ENCODE measurements around the gene DAB2IP. TPM values are rescaled to one million over a fixed set of nuclear protein-coding genes. Genes with fewer than 3 reads are reported as not detected.
A peak's percentile ranks its signal among the peaks of the same experiment; 100 is the strongest.

DAB2IP gene
- total and polyA plus RNA-seq, 2 experiments from 2014 or later: 8.9 to 42.8 TPM

DNA sequence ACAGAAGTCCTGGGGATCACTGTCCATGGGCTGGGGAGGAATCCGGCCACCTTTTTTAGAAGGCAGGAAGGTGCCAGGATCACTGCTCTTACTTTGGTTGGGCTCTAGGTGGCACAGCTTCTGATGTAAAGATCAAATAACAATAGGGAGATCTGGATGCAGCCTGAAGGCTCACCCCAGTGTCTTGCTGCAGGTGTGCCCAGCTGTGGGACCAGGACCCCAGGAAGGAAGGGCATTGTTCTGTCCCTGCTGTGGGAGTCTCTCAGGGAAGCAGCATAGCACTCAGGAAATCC is 69.6 kb downstream of the DAB2IP start:
- Histone ChIP-seq H3K4me1 (ENCODE audit: insufficient read depth) (peaks cover 37% of the 10 kb centered on the region; the same call in 1 of the 2 replicates), H3K27me3 (ENCODE audit: insufficient read depth) (no peaks in the 10 kb centered on the region), H3F3A (replicated peaks; ENCODE audit: low read depth) (no peaks in the 10 kb centered on the region), H3K79me2 (replicated peaks; ENCODE audit: insufficient read depth) (peaks cover 67% of the 10 kb centered on the region), H3K4me2 (peak overlapping the region; percentile 24), H3K36me3 (ENCODE audit: insufficient read depth) (no peaks in the 10 kb centered on the region), H3K27ac (ENCODE audit: low read depth) (0 out of 2 replicates have a peak overlapping the region, but pooled peaks have one; percentile 19), H3K9me2 (ENCODE audit: insufficient read depth) (no peaks in the 10 kb centered on the region), H3K4me3 (no peak overlapping the region), H4K20me1 (replicated peaks; ENCODE audit: insufficient read depth) (peaks cover 18% of the 10 kb centered on the region), H2AFZ (no peak overlapping the region)
- peaks cover 71% of the 10 kb centered on the region for H3K4me1 Mint-ChIP-seq
- H3K36me3 Mint-ChIP-seq (ENCODE audit: low read depth): no peaks in the 10 kb centered on the region; the same call in 2 of the 3 replicates
- TF ChIP-seq, protein P1, sequence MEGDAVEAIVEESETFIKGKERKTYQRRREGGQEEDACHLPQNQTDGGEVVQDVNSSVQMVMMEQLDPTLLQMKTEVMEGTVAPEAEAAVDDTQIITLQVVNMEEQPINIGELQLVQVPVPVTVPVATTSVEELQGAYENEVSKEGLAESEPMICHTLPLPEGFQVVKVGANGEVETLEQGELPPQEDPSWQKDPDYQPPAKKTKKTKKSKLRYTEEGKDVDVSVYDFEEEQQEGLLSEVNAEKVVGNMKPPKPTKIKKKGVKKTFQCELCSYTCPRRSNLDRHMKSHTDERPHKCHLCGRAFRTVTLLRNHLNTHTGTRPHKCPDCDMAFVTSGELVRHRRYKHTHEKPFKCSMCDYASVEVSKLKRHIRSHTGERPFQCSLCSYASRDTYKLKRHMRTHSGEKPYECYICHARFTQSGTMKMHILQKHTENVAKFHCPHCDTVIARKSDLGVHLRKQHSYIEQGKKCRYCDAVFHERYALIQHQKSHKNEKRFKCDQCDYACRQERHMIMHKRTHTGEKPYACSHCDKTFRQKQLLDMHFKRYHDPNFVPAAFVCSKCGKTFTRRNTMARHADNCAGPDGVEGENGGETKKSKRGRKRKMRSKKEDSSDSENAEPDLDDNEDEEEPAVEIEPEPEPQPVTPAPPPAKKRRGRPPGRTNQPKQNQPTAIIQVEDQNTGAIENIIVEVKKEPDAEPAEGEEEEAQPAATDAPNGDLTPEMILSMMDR (conservative IDR thresholded peaks at IDR 0.05; ENCODE audit: low read depth in 2 of 2): peak; percentile 28; a peak in 2 of 4 replicates
- TF ChIP-seq CREB1 (CRISPR knock-in tag; IDR thresholded peaks at IDR 0.05; ENCODE audit: low read depth): no peak
- no peak overlapping the region for H3K4me3 Mint-ChIP-seq
- H3K27me3 Mint-ChIP-seq (ENCODE audit: insufficient read depth, low read depth, poor library complexity): peaks cover 16% of the 10 kb centered on the region
- peak; percentile 56 for DNase-seq (ENCODE audit: low spot score)
- no peaks in the 10 kb centered on the region for H3K9me3 Mint-ChIP-seq
- peak; percentile 37 for ATAC-seq
- peak overlapping the region; percentile 81 for H3K27ac Mint-ChIP-seq

DNA sequence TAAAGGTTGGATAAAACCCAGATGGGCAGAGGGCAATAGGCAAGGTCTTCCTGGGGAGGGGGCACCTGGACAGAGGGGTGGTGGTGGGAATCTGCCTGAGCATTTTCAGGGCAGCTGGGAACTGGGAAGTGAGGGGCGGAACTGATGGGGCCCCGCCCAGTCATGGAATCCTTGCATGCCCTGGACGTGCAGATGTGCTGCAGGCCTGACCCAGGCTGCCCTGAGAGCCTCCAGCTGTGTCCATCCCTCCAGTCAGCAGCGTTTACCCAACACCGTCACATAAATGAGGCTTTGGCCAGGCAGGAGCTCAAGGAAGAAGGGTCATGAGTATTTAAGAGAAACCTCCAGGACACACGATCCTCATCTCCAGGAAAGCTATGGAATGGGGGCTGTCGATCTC is 70.3 kb downstream of the DAB2IP start:
- Histone ChIP-seq H3K9me2 (ENCODE audit: insufficient read depth) (no peaks in the 10 kb centered on the region), H3K4me1 (ENCODE audit: insufficient read depth) (peaks cover 38% of the 10 kb centered on the region; the same call in 1 of the 2 replicates), H2AFZ (no peak overlapping the region), H3F3A (replicated peaks; ENCODE audit: low read depth) (no peaks in the 10 kb centered on the region), H3K4me3 (no peak overlapping the region), H4K20me1 (replicated peaks; ENCODE audit: insufficient read depth) (peaks cover 22% of the 10 kb centered on the region), H3K4me2 (peak overlapping the region; percentile 24; the same call in 1 of the 2 replicates), H3K27me3 (ENCODE audit: insufficient read depth) (no peaks in the 10 kb centered on the region), H3K27ac (ENCODE audit: low read depth) (no peak overlapping the region), H3K79me2 (replicated peaks; ENCODE audit: insufficient read depth) (peaks cover 71% of the 10 kb centered on the region), H3K36me3 (ENCODE audit: insufficient read depth) (no peaks in the 10 kb centered on the region)
- no peak overlapping the region; the same call in 1 of the 2 replicates for H3K27ac Mint-ChIP-seq
- no peak overlapping the region for H3K4me3 Mint-ChIP-seq
- TF ChIP-seq, protein P2, sequence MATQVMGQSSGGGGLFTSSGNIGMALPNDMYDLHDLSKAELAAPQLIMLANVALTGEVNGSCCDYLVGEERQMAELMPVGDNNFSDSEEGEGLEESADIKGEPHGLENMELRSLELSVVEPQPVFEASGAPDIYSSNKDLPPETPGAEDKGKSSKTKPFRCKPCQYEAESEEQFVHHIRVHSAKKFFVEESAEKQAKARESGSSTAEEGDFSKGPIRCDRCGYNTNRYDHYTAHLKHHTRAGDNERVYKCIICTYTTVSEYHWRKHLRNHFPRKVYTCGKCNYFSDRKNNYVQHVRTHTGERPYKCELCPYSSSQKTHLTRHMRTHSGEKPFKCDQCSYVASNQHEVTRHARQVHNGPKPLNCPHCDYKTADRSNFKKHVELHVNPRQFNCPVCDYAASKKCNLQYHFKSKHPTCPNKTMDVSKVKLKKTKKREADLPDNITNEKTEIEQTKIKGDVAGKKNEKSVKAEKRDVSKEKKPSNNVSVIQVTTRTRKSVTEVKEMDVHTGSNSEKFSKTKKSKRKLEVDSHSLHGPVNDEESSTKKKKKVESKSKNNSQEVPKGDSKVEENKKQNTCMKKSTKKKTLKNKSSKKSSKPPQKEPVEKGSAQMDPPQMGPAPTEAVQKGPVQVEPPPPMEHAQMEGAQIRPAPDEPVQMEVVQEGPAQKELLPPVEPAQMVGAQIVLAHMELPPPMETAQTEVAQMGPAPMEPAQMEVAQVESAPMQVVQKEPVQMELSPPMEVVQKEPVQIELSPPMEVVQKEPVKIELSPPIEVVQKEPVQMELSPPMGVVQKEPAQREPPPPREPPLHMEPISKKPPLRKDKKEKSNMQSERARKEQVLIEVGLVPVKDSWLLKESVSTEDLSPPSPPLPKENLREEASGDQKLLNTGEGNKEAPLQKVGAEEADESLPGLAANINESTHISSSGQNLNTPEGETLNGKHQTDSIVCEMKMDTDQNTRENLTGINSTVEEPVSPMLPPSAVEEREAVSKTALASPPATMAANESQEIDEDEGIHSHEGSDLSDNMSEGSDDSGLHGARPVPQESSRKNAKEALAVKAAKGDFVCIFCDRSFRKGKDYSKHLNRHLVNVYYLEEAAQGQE (IDR thresholded peaks at IDR 0.05; ENCODE audit: unreplicated experiment): no peak
- TF ChIP-seq POLR2AphosphoS5 (IDR thresholded peaks at IDR 0.05; ENCODE audit: low read depth): no peak
- no peak for TF ChIP-seq STAT1 (IDR thresholded peaks at IDR 0.05; ENCODE audit: unreplicated experiment)
- no peak for TF ChIP-seq JUNB (IDR thresholded peaks at IDR 0.05; ENCODE audit: unreplicated experiment)
- H3K9me3 Mint-ChIP-seq: no peaks in the 10 kb centered on the region
- DNase-seq (ENCODE audit: low spot score) (no peak), ATAC-seq (peak; percentile 9; the same call in 2 of the 3 replicates)
- H3K27me3 Mint-ChIP-seq (ENCODE audit: insufficient read depth, low read depth, poor library complexity): peaks cover 15% of the 10 kb centered on the region
- peaks cover 77% of the 10 kb centered on the region for H3K4me1 Mint-ChIP-seq
- no peaks in the 10 kb centered on the region; the same call in 2 of the 3 replicates for H3K36me3 Mint-ChIP-seq (ENCODE audit: low read depth)

All from GM23338 (cell line).